Measurements from ENCODE around the gene ARAP1.

- TF ChIP-seq CTCF (IDR thresholded peaks at IDR 0.05; ENCODE audit: poor library complexity, severe bottlenecking) (no peak), TAF1 (IDR thresholded peaks at IDR 0.05; ENCODE audit: low read depth) (no peak)
These were observed 8.6 kb upstream of the ARAP1 start for GRCh38 chr11:72760539-72761405.

All from neural cell (in vitro differentiated cells).